ENCODE data around the gene APOBEC3A. TPM values are rescaled to one million over a fixed set of nuclear protein-coding genes. Genes with fewer than 3 reads are reported as not detected.
A peak's percentile ranks its signal among the peaks of the same experiment; 100 is the strongest.

APOBEC3A gene
- total RNA-seq, 1 donor from 2014 or later, result not detected

DNA sequence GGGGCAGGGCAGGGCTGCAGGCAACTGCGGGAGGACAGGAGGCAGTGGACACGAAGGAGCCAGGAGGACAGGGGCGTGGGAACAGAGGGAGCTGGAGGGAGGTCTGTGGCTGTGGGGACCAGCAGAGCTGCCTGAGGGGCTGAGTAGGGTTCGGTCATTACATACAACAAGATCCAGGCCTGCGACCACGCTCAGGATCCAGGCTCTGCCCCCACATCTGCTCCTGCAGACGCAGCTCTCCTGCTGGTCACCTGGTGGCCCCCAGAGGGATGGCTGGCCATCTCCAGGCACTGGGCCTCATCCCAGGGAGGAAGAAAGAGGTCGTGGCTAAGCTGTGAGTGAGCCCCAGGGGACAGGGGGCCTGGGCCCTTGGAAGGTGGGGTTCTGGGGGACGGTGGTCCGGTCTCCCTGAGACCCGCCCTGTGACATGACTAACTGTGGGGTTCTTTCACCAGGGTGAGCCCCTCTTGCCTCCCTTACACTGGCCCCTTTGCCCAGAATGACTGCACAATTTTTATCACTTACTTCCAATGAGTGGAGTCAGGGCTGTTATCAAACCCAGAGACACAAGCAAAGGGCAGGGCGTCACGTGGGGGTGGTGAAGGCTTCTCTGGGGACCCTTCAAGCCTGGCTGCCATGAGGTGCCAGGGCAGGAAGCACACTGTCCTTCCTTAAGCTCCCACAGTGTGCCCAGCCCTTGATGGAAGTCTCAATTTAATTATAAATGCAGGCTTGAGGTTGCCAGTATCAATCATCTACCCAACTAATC, 6.7 kb upstream of the APOBEC3A start:
- intact Hi-C loops (cut with DNase I), result loop anchor here (5.0 kb wide), 1 partner anchor 107 kb away; no protein-coding TSS in a partner anchor
- H3K4me1 ChIP-seq, result no peaks in the 10 kb centered on the region
- H3K27me3 ChIP-seq, result no peaks in the 10 kb centered on the region
- TF ChIP-seq POLR2AphosphoS5 (IDR thresholded peaks at IDR 0.05; ENCODE audit: insufficient read depth in 1 of 2, low read depth in 1 of 2) (no peak), POLR2A (IDR thresholded peaks at IDR 0.05) (no peak)
- TF ChIP-seq, protein P1, sequence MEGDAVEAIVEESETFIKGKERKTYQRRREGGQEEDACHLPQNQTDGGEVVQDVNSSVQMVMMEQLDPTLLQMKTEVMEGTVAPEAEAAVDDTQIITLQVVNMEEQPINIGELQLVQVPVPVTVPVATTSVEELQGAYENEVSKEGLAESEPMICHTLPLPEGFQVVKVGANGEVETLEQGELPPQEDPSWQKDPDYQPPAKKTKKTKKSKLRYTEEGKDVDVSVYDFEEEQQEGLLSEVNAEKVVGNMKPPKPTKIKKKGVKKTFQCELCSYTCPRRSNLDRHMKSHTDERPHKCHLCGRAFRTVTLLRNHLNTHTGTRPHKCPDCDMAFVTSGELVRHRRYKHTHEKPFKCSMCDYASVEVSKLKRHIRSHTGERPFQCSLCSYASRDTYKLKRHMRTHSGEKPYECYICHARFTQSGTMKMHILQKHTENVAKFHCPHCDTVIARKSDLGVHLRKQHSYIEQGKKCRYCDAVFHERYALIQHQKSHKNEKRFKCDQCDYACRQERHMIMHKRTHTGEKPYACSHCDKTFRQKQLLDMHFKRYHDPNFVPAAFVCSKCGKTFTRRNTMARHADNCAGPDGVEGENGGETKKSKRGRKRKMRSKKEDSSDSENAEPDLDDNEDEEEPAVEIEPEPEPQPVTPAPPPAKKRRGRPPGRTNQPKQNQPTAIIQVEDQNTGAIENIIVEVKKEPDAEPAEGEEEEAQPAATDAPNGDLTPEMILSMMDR (IDR thresholded peaks at IDR 0.05), result no peak
- H3K9me3 ChIP-seq, result no peaks in the 10 kb centered on the region
- no peak overlapping the region for H3K4me3 ChIP-seq
- no peaks in the 10 kb centered on the region for H3K36me3 ChIP-seq
- H3K27ac ChIP-seq, result no peak overlapping the region
- DNase-seq (ENCODE audit: extremely low spot score in 2 of 2), result peak in 1 of 2 donors; percentile 87

DNA sequence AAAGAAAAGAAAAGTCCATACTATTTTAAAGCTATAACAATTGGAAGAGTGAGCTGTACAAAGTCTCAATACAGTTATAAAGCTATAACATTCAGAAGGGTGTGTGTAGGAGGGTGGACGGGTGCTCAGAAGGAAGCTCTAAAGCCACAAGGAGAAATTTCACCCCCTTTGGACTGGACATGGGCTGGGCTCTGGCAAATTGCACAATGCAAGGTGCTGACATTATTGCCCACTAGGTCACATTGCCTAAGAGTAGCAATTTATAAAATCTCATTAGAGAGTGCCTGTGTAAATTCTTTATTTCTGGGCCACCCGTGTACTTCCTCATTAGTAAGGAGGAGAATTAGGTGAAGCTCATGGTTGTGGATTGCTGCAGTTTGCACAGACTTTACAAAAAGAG, 5.7 kb upstream of the APOBEC3A start:
- no peak overlapping the region for H3K4me3 ChIP-seq
- TF ChIP-seq POLR2A (IDR thresholded peaks at IDR 0.05), result no peak
- TF ChIP-seq, protein P1 (IDR thresholded peaks at IDR 0.05), result no peak
- no peak for TF ChIP-seq POLR2AphosphoS5 (IDR thresholded peaks at IDR 0.05; ENCODE audit: insufficient read depth in 1 of 2, low read depth in 1 of 2)
- intact Hi-C loops (cut with DNase I), result loop anchor here (5.0 kb wide), 1 partner anchor 106 kb away; no protein-coding TSS in a partner anchor
- no peaks in the 10 kb centered on the region for H3K9me3 ChIP-seq
- no peaks in the 10 kb centered on the region for H3K27me3 ChIP-seq
- H3K27ac ChIP-seq, result no peak overlapping the region
- no peaks in the 10 kb centered on the region for H3K36me3 ChIP-seq
- no peak for DNase-seq (ENCODE audit: extremely low spot score in 2 of 2)
- no peaks in the 10 kb centered on the region for H3K4me1 ChIP-seq

DNA sequence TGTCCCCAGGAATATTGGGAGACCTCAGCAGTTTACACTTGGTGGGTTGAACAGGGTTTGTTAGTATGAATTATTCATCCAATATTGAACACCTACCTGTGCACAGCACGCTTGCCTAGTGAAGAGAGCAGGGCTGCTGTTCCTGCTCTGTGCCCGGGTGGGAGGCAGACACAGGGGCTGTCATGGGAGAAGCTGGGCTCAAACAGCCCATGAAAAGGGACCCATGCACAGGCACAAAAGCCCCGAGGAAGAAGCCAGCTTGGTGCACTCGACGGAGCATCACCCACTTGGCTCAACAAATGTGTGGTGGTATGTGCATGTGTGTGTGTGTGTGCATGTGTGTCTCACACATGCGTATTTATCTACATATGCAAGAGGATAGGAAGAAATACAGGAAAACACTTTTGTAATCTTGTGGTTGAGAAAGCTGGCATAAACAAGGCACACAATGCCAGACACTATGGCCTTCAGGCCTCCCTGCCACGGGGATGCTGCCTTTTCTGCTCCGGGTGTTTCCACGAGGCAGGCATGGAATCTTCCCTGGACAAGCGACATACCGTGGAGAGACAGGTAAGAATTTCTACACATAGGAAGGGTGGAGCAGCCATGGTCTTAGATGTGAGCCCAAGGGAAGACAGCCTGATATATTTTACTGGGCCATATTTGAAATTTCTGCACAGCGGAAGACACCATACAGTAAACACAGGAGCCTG, 5.0 kb upstream of the APOBEC3A start:
- no peaks in the 10 kb centered on the region for H3K4me1 ChIP-seq
- intact Hi-C loops (cut with DNase I), result loop anchor here (5.0 kb wide), 1 partner anchor 105 kb away; no protein-coding TSS in a partner anchor
- H3K27ac ChIP-seq, result no peak overlapping the region
- no peak for TF ChIP-seq POLR2AphosphoS5 (IDR thresholded peaks at IDR 0.05; ENCODE audit: insufficient read depth in 1 of 2, low read depth in 1 of 2)
- TF ChIP-seq, protein P1 (IDR thresholded peaks at IDR 0.05), result no peak
- TF ChIP-seq POLR2A (IDR thresholded peaks at IDR 0.05), result no peak
- H3K27me3 ChIP-seq, result no peaks in the 10 kb centered on the region
- H3K9me3 ChIP-seq, result no peaks in the 10 kb centered on the region
- peak in 1 of 2 donors; percentile 61 for DNase-seq (ENCODE audit: extremely low spot score in 2 of 2)
- H3K36me3 ChIP-seq, result no peaks in the 10 kb centered on the region
- no peak overlapping the region for H3K4me3 ChIP-seq

DNA sequence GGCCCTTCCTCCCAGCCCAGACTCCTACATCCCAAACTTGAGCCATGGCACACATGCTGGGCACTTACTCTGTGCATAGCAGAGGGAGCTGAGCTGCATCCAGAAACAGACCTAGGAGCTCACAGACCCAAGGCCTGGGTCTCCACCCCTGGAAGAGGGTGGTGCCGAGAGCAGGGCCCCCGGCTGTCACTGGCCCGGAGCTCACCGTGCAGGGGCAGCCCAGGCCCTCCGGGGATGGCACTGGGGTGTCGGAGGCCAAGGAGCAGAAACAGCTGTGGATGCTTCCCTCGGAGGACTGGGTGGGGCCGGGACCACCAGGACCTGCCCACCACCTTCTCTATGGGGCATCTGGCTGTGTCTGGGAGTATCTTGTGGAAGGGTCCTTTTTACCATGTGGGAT, 4.3 kb upstream of the APOBEC3A start:
- intact Hi-C loops (cut with DNase I), result loop anchor here (5.0 kb wide), 1 partner anchor 104 kb away; no protein-coding TSS in a partner anchor
- no peaks in the 10 kb centered on the region for H3K27me3 ChIP-seq
- DNase-seq (ENCODE audit: extremely low spot score in 2 of 2), result no peak
- H3K36me3 ChIP-seq, result no peaks in the 10 kb centered on the region
- TF ChIP-seq POLR2AphosphoS5 (IDR thresholded peaks at IDR 0.05; ENCODE audit: insufficient read depth in 1 of 2, low read depth in 1 of 2) (no peak), POLR2A (IDR thresholded peaks at IDR 0.05) (no peak)
- TF ChIP-seq, protein P1 (IDR thresholded peaks at IDR 0.05), result no peak
- no peak overlapping the region for H3K27ac ChIP-seq
- H3K4me1 ChIP-seq, result no peaks in the 10 kb centered on the region
- H3K9me3 ChIP-seq, result no peaks in the 10 kb centered on the region
- H3K4me3 ChIP-seq, result no peak overlapping the region

Measured in vagina (tissue), 2 donors.